Lower leg skin (tissue), 4 donors: ENCODE data around the gene TANC1. TPM values are rescaled to one million over a fixed set of nuclear protein-coding genes. Genes with fewer than 3 reads are reported as not detected.
A peak's percentile ranks its signal among the peaks of the same experiment; 100 is the strongest.

Experiments
- DNase-seq, 2 donors: peaks; one replicate each; pipeline ENCODE4 v3.0.0-alpha.2; 2019; ENCODE audit warnings: low spot score in 2 of 2
- H3K4me3 ChIP-seq: fragments of 200-600 bp; sonication (generic); 2 replicates; pipeline ENCODE4 v1.5.1; 2017; ENCODE audit warnings: mild to moderate bottlenecking, low read depth; ENCODE audit not compliant: poor library complexity, severe bottlenecking
- POLR2A ChIP-seq, 2 donors: fragments of 450-650 bp; IDR thresholded peaks; one replicate each; pipeline ENCODE4 v1.6.1; 2016 to 2017; ENCODE audit warnings: antibody characterized with exemption in 2 of 2, mild to moderate bottlenecking in 1 of 2, moderate library complexity in 1 of 2
- WGBS, 2 donors: methylation state at CpG; one replicate each; pipeline ENCODE4 v1.1.5; 2018; 5-methylcytosine and 5-hydroxymethylcytosine counted together
- intact Hi-C: fragments of 100-400 bp; cut with DNase I; formaldehyde crosslinking; loops from one replicate; pipeline ENCODE4 v1.15.0; 2023; ENCODE audit warnings: low total_unique reads
- total RNA-seq, 4 donors: library from RNA; depleted of rRNA; stranded (reverse); fragments of >200 nt; gene quantifications; one replicate each; pipeline ENCODE4 v1.1.0, GENCODE V29; 2016
- TF ChIP-seq, protein P1 (sequence below), 3 donors: fragments of 450-650 bp; IDR thresholded peaks; one replicate each; pipeline ENCODE4 v1.5.1; 2016; ENCODE audit warnings: antibody characterized with exemption in 3 of 3, mild to moderate bottlenecking in 3 of 3, moderate library complexity in 2 of 3

Gene TANC1
- total RNA-seq, 4 donors from 2014 or later = 65.8 to 111 (median 93.6) TPM

DNA sequence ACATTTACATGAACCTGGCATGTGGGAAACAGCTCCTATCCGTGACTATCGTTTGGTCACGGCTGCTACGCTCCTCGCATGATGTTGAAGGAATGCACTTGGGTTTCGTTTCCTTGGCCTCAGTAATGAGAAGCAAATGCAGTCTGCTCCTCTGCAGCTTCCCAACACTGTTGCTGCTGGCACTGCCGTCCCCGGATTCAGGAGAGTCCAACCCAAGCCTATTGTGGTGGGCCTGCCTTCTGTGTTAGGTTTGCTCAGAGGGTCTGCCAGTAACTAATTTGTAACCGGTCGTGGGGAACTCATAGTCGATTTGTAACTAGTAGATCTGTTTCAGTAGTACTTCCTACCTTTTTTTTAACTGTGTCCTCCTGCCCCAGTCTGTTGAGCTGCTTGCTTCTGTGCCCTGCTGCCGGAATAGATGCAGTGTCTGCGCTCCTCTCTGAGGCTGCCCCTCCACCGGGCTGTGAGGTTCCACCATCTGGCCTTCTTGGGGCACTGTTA is 259.7 kb downstream of the TANC1 start:
- WGBS, 2 donors = 70 to 82% methylated on average over 14 of the region's 14 CpGs
- no peak overlapping the region for H3K4me3 ChIP-seq
- DNase-seq = peak in 1 of 2 donors; percentile 83
- no peak for TF ChIP-seq POLR2A (IDR thresholded peaks at IDR 0.05)
- TF ChIP-seq, protein P1, sequence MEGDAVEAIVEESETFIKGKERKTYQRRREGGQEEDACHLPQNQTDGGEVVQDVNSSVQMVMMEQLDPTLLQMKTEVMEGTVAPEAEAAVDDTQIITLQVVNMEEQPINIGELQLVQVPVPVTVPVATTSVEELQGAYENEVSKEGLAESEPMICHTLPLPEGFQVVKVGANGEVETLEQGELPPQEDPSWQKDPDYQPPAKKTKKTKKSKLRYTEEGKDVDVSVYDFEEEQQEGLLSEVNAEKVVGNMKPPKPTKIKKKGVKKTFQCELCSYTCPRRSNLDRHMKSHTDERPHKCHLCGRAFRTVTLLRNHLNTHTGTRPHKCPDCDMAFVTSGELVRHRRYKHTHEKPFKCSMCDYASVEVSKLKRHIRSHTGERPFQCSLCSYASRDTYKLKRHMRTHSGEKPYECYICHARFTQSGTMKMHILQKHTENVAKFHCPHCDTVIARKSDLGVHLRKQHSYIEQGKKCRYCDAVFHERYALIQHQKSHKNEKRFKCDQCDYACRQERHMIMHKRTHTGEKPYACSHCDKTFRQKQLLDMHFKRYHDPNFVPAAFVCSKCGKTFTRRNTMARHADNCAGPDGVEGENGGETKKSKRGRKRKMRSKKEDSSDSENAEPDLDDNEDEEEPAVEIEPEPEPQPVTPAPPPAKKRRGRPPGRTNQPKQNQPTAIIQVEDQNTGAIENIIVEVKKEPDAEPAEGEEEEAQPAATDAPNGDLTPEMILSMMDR (IDR thresholded peaks at IDR 0.05) = no peak
- intact Hi-C loops = no loop called here

DNA sequence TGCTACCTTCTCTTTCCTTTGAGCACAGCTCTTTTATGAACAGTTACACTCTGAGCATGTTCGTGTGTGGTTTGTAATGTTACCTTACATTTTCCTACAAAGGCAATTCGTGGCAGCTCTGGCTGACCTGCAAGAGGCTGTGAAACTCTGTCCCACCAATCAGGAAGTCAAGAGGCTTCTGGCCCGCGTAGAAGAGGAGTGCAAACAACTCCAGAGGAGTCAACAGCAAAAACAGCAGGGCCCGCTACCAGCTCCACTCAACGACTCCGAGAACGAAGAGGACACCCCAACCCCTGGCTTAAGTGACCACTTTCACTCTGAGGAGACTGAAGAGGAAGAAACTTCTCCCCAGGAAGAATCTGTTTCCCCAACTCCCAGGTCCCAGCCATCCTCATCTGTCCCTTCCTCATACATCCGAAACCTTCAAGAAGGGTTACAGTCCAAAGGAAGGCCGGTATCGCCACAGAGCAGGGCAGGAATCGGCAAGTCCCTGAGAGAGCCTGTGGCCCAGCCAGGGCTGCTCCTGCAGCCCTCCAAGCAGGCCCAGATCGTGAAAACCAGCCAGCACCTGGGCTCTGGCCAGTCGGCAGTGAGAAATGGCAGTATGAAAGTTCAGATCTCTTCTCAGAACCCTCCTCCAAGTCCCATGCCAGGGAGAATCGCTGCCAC is 261.2 kb downstream of the TANC1 start:
- peak in 1 of 2 donors; percentile 76 for DNase-seq
- 91 to 97% methylated on average over 15 of the region's 15 CpGs for WGBS, 2 donors
- no peak for TF ChIP-seq POLR2A (IDR thresholded peaks at IDR 0.05)
- TF ChIP-seq, protein P1 (IDR thresholded peaks at IDR 0.05) = no peak
- intact Hi-C loops = no loop called here
- no peak overlapping the region for H3K4me3 ChIP-seq

DNA sequence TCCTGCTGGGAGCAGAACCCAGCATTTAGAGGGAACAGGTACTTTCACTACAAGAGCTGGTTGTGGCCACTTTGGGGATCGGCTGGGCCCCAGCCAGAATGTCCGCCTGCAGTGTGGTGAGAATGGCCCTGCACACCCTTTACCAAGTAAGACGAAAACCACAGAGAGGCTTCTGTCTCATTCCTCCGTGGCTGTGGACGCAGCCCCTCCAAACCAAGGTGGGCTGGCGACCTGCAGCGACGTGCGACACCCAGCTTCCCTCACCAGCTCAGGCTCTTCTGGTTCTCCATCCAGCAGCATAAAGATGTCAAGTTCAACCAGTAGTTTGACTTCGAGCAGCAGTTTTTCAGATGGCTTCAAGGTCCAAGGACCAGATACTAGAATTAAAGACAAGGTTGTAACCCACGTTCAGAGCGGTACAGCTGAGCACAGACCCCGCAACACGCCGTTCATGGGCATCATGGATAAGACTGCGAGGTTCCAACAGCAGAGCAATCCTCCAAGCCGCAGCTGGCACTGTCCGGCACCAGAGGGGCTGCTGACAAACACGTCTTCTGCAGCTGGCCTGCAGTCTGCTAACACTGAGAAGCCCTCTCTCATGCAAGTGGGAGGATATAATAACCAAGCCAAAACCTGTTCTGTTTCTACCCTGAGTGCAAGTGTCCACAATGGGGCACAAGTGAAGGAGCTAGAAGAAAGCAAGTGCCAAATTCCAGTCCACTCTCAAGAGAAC is 261.9 kb downstream of the TANC1 start:
- DNase-seq = peak in 1 of 2 donors; percentile 75
- 93 to 94% methylated on average over 17 to 19 of the region's 19 CpGs for WGBS, 2 donors
- intact Hi-C loops = no loop called here
- no peak overlapping the region for H3K4me3 ChIP-seq
- TF ChIP-seq, protein P1 (IDR thresholded peaks at IDR 0.05) = no peak
- TF ChIP-seq POLR2A (IDR thresholded peaks at IDR 0.05) = no peak

DNA sequence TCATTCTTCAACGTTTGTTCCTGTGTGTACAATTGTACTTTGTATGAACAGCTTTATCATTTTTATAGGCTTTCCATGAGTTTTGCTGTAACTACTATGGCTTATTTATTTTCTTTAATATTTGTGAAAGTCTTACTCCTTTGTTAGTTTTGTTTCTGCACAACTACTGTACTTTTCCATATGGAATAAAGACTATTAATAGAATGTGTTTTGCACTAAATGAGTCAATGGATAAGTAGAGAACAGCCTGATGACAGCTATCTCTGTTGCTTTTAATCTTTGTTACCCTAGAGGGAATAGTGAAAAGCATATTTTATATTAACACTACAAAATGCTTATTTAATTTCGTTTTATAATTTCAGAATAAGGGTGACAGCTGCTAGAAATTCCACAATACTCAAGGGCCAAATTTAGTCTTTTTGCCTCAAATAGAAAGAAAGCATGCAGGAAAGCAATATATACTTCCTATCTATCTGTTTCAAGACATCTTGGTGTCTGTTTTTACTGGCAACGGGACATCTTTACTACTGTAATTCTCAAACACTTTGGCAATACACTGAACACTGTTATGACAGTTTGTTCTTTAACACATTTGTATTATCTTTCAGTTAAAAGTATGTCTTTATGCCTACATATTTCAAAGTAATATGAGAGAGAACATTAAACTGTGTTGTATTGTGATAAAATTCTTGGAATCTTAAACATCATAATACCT is 264.2 kb downstream of the TANC1 start:
- DNase-seq = no peak
- WGBS, 2 donors = 44 to 46% methylated on average over 3 of the region's 3 CpGs
- intact Hi-C loops = no loop called here
- no peak for TF ChIP-seq POLR2A (IDR thresholded peaks at IDR 0.05)
- TF ChIP-seq, protein P1 (IDR thresholded peaks at IDR 0.05) = no peak
- no peak overlapping the region for H3K4me3 ChIP-seq

DNA sequence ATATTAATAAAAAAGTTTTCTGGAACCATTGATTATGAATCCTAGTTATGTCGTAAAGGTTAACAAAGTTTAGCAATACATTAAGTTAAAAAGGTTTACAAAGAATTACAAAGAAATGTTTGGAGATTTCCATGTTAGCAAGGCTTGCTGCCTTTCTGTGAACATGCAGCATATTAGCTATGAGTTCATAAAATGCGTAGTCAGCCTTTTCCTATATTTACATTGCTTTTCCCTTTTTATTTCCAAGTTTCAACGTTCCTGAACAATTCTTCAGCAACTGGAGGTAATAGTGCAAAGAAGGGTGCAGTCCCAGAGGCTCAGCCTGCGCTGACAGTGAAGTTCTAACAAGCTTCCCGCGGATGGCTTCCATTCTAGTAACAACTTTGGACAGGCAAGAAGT is 266.4 kb downstream of the TANC1 start:
- no peak for TF ChIP-seq POLR2A (IDR thresholded peaks at IDR 0.05)
- TF ChIP-seq, protein P1 (IDR thresholded peaks at IDR 0.05) = no peak
- no peak for DNase-seq
- H3K4me3 ChIP-seq = no peak overlapping the region
- intact Hi-C loops = no loop called here
- WGBS, 2 donors = 88 to 93% methylated on average over 6 of the region's 6 CpGs
